NOMO-1 (cell line): ENCODE data around the gene USP22.
"Not testable (repeated sequence)": the region's sequence is repeated elsewhere in the genome, so short reads cannot be mapped to it uniquely, and the experiment has no call there.

Experiments
- DNase-seq, 2 experiments: peaks; one replicate each; lab custom pipeline; 2025; ENCODE audit not compliant: unreplicated experiment in 2 of 2; lab: John Stamatoyannopoulos, UW

The USP22 gene

DNA sequence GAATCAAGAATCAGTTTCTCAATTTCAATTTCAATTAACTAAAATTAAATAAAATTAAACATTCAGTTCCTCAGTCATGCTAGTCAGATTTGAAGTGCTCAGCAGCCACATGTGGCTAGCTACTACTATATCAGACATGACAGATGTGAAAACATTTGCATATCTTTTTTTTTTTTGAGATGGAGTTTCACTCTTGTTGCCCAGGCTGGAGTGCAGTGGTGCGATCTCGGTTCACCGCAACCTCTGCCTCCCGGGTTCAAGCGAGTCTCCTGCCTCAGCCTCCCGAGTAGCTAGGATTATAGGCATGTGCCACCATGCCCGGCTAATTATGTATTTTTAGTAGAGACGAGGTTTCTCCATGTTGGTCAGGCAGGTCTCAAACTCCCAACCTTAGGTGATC lies 10.2 kb upstream of the USP22 start:
- not testable (repeated sequence) for DNase-seq

DNA sequence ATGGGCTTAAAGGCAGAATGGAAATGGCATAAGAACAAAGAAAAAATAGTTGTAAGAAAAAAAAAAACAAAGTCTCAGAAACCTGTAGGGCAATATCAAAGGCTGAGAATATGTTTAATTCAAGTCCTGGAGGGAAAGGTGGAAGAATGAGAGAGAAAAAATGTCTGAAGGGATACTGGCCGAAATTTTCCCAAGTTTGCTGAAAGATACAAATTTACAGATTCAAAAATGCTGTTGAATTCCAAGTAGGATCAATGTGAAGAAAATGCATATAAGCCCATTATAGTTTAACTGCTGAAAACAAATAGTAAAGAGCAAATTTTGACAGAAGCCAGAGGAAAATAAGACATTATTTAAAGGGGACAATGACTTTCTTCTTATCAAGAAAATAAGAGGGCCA lies 6.6 kb upstream of the USP22 start:
- no peak for DNase-seq

DNA sequence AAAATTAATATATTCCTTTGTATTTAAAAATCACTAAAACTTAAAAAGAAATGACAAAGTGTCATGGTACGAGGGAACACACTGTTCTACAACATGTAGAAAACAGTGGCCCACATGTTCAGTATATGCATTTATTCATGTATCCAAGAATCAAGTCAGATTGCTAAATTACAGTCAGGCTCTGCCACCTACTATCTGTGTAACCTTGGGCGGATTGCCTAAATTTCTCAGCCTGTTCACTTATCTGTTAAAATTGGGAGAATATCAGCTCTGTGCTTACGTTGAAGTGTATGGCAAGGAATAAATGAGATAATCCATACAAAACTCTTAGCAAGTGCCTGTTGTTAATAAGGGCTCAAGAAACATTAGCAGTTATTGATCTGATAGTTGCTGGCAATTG lies 3.4 kb upstream of the USP22 start:
- no peak for DNase-seq

DNA sequence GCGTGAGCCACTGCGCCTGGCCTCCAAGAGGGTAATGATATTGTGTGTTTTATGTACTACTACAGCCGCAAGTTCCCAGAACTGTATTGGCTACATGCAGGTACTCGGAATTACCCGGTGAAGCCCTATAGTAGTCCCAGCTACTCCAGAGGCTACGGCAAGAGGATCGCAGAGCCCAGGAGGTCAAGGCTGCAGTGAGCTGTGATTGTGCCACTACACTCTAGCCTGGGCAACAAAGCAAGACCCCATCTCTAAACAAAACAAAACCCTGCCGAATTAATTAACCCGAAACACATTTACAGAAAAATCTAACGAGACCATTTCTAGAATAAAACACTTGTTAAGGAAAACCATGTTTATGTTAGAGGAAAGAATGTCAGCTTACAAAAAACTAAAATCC lies 2.2 kb upstream of the USP22 start:
- DNase-seq = no peak

DNA sequence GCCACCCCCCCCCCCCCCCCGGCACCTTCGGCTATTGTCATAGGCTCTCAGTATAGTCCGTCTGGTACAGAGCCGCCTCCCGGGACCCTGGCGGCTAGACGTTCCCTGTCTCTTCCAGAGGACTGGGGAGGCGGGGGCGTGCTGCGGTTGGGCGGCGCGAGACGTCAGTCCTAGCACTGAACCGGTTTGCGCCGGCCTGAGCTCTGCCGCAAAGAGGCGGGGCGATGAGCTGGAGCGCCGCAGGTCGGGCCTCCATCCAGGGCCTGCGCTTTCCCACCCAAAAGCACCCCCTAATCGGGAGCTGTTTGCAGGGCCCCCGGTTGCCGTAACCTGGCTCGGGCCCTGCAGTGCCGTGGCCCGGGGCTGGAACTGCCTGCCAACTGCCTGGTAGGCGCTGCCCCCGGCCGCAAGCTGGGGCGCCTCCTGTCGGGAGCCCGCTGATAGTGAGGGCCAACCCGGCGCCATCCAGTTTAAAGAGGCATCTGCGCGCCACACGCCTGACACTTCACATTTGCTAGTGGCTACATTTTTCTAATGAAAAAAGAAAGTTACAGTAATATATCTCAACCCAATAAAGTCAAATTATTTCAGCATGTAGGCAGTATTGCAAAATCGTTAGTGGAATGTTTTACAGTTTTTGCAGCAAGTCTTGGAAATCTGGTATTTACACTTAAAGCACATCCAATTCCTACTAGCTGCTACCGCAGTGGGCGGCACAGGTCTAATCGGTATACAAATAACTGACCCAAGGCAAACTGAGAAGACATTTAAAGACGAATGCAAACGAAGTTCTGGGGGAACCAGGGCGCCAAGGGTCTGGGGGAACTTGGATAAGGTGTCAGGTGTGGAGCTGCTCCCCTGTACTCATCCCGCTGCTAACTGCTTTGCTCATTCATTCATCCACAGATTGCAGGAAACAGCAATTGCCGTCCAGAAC lies 753 bp upstream of the USP22 start:
- peak; percentile 98 to 100 for DNase-seq

DNA sequence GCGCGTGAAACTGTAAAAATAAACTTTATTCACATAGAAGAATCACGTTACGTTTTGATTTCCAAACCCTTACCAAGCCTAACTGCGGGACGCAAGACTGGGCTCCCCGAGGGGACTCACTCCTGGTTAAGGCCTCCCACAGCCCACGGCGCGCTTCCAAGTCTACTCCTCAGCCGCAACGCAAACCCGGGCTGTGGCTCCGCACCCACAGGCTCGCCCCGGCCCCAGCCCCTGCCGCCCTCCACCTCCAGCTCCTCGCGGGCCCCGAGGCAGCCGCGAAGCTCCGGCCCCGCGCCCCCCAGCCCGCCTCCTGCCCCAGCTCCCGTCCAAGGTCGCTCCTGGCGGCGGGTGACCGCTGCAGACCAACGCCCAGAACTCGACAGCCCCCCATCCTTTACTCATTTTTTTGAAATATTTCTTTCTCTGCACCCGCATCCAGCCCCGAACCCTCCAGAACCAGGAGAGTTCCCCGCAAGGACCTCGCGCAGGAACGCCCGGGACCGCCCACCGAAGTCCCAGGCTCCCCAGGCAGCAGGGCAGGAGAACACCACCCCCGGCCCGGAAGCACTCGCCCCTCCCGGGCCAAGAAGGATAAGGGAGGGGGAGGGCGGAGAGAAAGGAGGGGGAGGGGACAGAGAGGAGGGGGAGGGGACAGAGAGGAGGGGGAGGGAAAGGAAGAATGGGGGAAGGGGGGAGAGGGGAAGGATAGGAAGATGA lies 912 bp downstream of the USP22 start:
- peak; percentile 55 to 84 for DNase-seq

DNA sequence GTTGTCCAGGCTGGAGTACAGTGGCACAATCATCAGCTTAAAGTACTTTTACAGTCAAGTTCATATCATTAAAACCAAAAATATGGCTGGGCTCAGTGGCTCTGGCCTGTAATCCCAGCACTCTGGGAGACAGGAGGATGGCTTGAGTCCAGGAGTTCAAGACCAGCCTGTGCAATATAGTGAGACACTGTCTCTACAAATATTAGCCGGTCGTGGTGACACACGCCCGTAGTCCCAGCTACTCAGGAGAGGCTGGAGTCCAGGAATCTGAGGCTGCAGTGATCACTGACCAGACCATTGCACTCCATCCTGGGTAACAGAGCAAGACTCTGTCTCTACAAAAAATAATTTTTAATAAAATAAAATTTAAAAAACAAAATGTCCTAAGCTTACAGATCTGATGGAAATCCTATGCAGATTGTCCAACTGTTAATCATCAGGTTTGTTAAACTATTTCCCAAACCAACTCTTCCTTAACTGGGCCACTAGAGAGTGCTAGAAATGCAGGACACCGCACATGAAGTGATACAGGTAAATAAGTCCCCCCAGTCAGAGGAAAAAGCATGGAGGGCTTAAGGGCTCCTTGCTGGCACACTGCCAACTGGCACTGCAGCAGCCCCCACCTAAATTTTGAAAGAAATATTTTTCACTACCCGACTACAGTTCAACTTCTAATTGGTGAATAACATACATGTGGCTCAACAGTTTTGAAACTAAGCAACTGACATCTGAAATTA lies 2.8 kb downstream of the USP22 start:
- DNase-seq = peak in 1 of 2 experiments; percentile 51

DNA sequence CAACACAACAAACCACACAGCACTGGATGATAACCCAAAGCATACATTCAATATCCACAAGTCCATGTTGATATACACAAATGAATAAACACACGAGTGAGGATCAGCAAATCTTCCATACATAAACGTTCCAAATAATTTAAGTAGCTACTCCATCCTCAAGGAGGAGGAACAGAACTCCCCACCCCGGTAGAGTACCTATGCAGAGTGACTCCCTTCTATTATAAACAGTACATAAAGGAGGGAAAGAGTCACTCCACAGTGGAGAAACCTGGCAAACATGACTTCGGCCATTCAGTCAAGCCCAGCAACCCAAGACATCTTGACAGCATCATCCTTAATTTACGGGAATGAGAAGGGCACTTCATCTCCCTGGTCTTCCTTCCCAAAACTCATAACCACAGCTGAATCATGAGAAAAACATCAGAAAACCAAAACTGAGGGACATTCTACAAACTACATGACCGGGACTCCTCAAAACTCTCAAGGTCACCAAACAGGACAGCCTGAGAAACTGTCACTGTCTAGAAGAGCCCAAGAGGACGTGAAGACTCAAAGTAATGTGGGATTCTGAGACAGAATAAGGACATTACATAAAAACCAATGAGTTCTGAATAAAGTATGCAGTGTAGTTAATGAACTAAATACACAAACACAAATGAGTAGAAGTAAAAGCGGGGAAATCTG lies 5.6 kb downstream of the USP22 start:
- no peak for DNase-seq

DNA sequence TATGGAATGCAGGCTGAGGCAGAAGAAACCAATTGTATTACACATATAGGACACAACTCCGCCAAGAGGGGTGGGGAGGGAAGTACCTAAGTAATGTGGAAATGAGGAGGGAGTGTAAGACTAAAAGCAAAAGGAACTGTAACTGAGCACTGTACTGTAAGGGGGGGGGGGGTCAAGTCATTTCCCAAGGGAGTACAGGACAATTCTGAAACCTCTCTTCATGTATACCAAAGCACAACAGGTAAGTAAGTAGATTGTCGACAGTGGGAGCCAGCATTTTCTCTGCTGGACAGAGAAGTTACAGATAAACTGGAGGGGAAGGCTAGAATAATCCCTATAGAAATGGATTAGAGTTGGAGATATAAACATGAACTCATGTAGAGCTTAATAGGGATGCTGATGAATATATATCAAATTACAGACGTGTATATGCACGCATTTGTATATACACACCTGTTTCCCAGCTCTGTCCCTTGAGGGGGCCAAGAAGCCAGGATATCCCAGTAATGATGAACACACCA lies 6.4 kb downstream of the USP22 start:
- peak; percentile 14 to 30 for DNase-seq

DNA sequence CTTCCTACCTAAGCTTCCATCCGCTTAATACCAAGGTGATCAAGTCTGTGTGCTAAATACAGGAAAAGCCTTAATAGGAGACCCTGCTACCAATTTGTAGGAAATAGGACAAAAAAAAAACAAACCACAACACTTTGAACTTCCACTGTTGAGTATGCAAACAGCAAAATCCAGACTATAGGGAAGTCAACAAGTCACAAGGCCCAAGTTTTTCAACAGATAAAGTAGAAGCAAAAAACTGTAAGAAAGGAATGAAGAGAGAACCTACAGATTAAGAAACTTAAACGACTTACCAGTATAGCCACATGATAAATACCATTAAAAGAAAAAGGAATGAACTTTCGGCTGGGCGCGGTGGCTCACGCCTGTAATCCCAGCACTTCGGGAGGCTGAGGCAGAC lies 7.4 kb downstream of the USP22 start:
- peak in 1 of 2 experiments; percentile 13 for DNase-seq

DNA sequence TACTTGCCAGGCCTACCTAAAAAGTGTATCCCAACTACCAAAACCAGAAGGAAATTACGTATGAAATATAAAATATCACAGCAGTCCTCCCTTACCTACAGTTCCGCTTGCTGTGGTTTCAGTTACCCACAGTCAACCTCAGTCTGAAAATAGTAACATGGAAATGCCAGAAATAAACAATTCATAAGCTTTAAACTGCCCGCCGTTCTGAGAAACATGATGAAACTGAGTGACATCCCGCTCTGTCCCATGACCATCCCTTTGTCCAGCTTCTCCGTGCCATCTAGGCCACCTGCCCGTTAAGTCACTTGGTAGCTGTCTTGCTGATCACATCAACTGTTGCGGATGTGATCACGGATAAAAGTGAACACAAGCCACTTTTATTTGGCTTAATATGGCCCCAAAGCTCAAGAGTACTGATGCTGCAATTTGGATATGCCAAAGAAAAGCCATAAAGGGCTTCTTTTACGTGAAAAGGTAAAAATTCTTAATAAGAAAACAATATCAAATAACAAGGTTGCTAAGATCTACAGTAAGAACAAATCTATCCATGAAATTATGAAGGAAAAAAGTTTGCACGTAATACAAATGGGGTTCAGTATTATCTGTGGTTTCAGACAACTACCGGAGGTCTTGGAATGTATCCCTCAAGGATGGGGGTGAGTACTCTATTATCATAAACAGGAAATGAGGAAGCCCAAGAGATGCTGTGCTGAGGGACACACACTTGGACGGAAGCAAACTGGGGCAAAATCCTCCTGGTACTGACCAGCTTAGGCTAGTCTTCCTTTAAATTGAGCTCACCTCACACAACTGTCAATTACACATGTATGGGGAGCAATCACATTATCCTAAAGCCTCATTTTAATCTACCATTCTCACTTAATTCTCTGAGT lies 8.2 kb downstream of the USP22 start:
- peak; percentile 57 to 82 for DNase-seq

DNA sequence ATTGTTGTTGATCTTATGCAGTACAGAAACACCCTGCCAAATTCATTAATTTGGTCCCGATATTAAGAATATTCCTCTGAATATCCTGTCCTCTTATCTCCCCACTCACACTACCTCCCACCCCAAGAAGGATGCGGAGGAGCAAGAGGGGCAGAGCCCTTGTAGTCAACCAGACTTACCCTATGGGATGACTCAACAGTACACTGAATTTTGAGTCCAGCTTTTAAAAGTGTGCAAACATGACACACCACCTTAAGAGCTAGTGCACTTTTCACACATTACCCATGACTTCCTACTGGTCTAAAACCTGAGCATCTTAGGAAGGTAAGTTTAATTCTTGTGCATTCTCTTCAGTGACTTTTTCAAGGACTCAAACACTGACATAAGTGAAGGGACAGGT lies 9.5 kb downstream of the USP22 start:
- no peak for DNase-seq

DNA sequence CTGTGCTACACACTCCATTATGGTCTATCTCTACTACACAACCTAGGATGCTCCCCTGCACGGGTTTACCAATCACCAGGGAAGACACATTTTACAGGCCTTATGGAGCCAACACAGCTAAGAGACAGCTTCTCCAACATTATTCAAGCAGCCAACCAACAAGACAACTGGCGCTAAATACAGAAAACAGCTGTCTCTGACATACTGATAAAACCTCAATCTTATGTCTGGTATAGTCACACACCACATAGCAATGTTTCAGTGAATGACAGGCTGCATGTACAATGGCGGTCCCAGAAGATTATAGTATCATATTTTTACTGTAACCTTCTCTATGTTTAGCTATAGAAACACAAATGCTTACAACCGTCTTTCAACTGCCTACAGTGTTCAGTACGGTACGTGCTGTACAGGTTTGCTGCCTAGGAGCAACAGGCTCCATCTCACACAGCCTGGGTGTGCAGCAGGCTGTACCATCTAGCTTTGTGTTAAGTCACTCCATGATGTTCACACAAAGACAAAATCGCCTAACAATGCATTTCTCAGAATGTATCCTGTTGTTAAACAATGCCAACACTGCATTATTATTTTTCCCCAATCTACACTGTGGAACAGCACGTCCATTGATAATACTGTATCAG lies 10.9 kb downstream of the USP22 start:
- no peak for DNase-seq

DNA sequence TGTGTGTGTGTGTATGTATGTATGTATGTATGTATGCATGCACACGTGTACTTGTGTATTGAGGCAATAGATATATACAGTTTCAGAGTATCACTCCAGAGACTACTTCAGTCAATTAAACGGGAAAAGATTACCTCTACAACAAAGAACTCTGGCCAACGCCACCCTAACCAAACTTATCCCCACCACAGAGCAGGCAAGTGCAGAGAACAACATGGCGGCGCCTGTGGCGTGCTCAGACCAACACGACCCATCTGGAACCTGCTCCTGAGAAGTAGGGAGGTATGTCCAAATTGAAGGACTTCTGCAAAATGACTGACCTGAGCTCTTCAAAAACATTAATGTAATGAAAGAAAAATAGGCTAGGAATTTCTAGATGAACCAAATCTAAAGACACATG lies 12.4 kb downstream of the USP22 start:
- no peak for DNase-seq

DNA sequence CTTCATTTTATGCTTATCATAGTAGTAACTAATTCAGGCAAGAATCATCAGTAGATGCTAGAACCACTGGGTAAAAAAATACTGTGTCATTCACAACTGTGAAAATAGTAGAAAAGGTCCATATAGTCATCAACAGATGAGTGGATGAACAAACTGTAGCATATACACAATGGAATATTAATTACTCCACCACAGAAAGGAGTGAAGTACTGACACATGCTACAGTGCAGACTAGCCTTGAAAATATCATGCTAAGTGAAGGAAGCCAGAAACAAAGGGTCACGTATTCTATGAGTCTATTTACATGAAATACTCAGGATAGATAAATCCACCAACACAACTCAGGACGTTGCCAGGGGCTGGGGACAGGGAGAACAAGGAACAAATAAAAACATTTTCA lies 13.3 kb downstream of the USP22 start:
- no peak for DNase-seq

DNA sequence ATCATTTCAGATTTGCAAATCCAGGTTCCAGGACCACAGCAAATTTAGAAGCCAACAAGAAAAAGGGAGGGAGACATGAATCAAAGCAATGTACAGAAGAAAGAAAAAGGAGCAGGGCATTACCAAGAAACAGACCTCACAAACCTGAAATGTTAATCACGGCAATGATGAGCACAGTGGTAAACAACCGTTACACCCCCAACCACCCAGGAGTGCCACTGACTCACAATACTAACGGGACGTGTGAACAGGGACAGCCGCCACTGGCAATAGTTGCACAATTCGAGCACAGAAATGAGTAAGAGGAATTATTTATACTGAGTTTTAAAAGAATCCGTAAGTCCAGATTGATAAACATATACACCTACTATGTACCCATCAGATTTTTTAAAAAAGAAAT lies 13.8 kb downstream of the USP22 start:
- no peak for DNase-seq

DNA sequence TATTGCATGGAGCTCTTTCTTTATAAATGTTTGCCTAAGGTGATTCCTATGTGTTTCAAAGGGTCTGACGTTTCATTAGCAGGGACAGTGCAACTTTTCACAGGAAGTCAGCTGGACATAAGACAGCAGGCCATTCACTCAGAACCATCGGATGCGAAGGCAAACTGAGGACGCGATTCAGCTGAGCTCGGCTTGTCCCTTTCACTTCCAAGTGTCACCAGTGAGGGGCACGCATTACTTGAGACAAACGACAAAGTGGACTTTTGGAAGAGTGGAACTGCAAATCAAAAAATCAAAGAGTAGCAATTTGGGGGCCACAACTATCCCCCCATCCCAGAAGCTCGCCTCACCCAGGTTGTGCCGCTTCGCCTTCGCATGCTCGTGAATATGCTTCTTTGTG lies 14.6 kb downstream of the USP22 start:
- no peak for DNase-seq

DNA sequence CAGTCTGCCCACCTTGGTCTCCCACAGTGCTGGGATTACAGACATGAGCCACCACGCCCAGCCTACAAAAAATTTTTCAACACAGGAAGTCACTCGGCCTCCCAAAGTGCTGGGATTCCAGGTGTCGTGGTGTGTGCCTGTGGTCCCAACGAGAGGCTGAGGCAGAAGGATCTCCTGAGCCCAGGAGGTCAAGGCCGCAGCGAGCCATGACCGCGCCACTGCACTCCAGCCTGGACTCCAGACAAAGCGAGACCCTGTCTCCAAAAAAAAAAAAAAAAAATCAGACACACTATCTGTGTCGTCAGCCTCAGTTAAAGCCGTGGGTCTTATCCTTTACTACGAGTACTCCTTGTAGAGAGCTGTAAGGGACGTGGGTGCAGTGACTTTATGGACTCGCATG lies 15.8 kb downstream of the USP22 start:
- no peak for DNase-seq

DNA sequence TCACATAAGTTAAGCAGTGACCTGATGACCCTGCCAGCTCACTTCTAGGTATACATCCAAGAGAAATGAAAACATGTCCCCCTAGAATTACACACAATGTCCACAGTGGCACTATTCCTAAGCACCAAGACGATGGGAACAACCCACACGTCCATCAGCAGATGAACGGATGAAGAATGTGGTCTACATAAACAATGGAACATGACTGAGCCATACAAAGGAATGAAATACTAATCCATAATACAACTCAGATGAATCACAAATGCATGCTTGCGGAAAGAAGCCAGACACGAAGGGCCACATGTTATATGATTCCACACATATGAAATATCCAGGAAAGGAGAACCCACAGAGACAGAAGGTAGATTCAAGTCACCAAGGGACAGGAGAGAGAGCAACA lies 17.4 kb downstream of the USP22 start:
- DNase-seq = no peak
